Adrenal gland (tissue), 5 donors: Measurements from ENCODE around the gene GRID1.

ENCODE experiments used
- POLR2A ChIP-seq, 2 donors: fragments of 450-650 bp; IDR thresholded peaks; one replicate each; pipeline ENCODE4 v1.6.1; 2017; ENCODE audit warnings: antibody characterized with exemption in 2 of 2, mild to moderate bottlenecking in 2 of 2, moderate library complexity in 1 of 2
- TF ChIP-seq, protein P1 (sequence below), 6 experiments: fragments of 450-650 bp in 4 of 6; fragments of 200-600 bp in 2 of 6; sonication (generic) in 1 of 6; IDR thresholded peaks; 1 replicate in 5 of 6; 2 replicates in 1 of 6; pipeline versions ENCODE4 v1.5.1 to v1.8.0; 2016 to 2021; ENCODE audit warnings: antibody characterized with exemption in 6 of 6, mild to moderate bottlenecking in 2 of 6, moderate library complexity in 1 of 6
- donor health status: DM: no; HTN: no; CAD: no.

DNA sequence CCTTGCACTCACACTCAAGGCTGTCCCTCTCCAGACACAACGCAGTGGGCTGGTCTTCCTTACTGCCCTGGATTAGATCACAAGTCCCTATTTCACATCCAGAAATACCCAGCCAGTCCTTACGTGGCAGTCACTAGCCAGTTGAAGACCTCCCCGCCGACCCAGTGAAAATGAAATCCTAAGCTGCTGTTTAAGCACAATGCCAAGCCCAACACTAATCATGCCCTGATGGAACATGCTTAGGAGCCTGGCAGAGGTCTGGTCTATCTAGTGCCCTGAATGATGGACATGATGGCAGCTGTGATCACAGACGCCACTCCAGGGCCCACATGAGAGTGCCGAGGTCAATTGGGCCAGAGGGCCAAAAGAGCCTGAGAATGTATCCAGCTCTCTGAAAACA, 389.0 kb downstream of the GRID1 start:
- TF ChIP-seq, protein P1, sequence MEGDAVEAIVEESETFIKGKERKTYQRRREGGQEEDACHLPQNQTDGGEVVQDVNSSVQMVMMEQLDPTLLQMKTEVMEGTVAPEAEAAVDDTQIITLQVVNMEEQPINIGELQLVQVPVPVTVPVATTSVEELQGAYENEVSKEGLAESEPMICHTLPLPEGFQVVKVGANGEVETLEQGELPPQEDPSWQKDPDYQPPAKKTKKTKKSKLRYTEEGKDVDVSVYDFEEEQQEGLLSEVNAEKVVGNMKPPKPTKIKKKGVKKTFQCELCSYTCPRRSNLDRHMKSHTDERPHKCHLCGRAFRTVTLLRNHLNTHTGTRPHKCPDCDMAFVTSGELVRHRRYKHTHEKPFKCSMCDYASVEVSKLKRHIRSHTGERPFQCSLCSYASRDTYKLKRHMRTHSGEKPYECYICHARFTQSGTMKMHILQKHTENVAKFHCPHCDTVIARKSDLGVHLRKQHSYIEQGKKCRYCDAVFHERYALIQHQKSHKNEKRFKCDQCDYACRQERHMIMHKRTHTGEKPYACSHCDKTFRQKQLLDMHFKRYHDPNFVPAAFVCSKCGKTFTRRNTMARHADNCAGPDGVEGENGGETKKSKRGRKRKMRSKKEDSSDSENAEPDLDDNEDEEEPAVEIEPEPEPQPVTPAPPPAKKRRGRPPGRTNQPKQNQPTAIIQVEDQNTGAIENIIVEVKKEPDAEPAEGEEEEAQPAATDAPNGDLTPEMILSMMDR (IDR thresholded peaks at IDR 0.05): no peak
- TF ChIP-seq POLR2A (IDR thresholded peaks at IDR 0.05): no peak
